Measurements from ENCODE around the gene NELFB. TPM values are rescaled to one million over a fixed set of nuclear protein-coding genes. Genes with fewer than 3 reads are reported as not detected.

NELFB gene
- 38.8 TPM for total RNA-seq

GRCh38 chr9:137254624-137255447, at the start of gene NELFB:
Gene NELFB, plus strand, starts transcription at chr9:137255327.

DNA sequence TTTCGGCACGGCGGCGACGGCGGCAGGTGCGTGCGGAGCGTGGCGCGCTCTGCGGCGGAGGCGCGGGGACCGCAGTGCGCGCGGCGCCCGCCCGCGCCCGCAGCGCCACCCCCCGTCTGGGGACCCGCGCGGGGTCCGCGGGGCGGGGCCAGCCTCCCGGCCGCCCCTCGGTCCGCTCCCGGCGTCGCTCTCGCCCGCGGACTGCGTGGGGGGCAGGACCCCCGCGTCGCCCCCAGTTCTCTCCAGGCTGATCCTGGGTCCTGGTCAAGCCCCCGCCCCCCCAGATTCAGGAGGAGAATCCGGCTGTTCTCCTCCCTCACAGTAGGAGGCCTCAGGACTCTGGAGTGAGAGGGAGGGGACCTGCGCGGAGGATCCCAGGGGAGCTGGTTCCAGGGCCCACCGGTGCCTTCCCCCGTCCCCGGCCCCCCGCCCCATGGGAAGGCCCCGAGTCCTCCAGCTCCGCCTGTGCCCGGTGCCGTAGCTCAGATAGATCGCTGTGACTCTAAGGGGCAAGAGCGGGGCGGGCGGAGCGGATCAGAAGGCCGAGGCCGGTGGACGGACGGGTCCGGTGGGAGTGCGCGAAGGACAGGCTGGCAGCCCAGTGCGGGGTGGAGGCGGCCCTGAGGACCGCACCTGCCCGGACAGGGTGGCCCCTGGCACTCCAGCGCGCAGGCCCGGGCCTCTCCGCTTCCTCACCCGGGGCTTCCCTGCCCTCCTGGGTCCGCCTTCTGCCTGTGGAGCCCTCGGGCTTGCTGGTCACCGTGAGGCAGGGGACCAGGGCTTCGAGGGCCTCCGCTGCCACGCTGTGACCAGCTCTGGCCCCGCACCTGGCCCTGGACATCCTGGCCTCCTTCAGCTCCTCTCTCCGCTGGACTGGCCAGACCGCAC, 32.7 kb upstream of the NELFB start, which contains the start of gene RNF208:
TSS of gene RNF208 (minus strand) at position 51 of the 888 bp plus-strand sequence. CDS start 1,028 bp downstream, outside the sequence.

GRCh38 chr9:137224830-137225694, 30.1 kb upstream of the NELFB start, which contains the start of gene CYSRT1:
Gene CYSRT1, plus strand, starts transcription at chr9:137225174. Its CDS starts 448 bp downstream, at chr9:137225622.

DNA sequence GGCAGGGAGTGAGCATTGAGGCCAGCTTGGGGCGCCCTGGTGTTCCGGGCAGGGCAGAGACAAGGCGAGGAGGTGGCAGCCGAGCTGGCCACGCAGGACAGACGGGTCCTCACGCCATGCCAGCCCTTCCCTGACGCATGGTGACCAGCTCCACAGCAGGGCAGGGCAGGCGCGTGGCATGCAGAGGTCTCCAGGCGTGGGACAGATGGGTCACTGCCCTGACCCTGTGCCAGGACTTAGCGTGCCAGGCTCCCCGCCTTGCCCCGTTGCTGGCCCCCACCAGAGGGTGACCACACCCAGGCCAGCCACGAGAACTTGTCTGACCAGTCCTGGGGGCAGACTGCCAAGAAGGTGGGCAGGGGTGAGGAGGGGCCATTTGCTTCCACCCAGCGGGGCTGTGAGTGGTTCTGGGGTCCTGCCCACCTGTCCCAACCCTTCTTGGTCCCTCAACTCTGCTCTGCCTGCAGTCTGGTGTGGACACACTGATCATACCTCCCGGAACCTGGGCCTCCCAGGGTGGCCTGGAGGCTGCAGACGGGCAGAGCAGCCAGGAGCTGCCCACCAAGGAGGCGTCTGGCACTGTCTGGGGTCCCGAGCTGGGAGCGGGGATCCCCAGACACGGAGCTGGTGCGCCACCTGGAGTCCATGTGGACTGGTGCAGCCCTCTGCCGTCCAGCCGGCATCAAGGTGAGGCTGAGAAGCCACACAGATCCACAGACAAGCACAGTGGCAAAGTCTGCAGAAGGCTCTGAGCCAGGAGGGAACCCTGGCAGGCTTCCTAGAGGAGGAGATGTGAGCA, 27.9 kb upstream of the NELFB start, which contains the start of gene RNF224:
TSS of gene RNF224 (plus strand) at position 449 of the 799 bp plus-strand sequence. CDS start 834 bp downstream, outside the sequence.

GRCh38 chr9:137230705-137231371, 24.3 kb upstream of the NELFB start, which contains the start of gene SLC34A3:
Gene SLC34A3, plus strand, starts transcription at chr9:137230901. Its CDS starts 802 bp downstream, at chr9:137231703.

GRCh38 chr9:137240841-137241489, 14.2 kb upstream of the NELFB start, which contains the start of gene TUBB4B:
Gene TUBB4B, plus strand, starts transcription at chr9:137241287. Its CDS starts 74 bp downstream, at chr9:137241361.

GRCh38 chr9:137251194-137251461, 4.0 kb upstream of the NELFB start, which contains the start of gene STPG3:
Gene STPG3, plus strand, starts transcription at chr9:137251286. Its CDS starts 1 bp downstream, at chr9:137251287.

DNA sequence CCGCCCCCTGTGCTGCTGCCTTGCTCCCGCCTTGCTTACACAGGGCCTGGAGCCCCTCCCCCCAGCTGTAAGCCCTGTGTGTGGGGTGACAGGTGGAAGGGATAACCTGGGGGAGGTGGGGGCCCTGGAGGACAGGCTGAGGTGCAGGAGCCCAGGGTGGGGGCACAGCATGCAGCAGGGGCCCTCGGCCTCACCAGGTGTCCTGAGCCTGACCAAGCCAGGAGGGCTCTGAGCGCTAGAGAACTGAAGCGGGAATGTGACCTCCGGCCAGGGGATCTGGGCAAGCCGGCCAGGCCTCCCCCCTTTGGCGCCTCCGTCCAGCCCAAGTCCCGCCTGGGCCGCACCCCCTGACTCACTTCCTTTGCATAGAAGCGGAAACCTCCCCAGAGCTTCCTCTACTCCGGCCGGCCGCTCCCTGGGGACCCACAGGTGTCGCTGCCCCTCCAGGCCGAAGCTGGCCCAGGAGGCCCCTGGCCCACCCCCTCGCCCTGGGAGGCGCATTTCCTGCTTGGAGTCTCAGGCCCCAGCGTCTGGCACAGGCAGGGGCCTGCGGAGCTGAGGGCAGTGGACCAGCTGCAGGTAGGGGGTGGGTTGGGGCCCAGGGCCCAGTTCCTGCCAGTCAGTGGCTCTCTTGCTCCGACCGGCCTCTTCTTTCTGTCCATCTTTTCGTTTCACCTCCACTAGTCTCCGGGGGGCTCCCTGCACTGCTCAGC, 22.4 kb downstream of the NELFB start, which contains the start of gene TOR4A:
TSS of gene TOR4A (plus strand) at position 398 of the 713 bp plus-strand sequence. CDS start 964 bp downstream, outside the sequence.

DNA sequence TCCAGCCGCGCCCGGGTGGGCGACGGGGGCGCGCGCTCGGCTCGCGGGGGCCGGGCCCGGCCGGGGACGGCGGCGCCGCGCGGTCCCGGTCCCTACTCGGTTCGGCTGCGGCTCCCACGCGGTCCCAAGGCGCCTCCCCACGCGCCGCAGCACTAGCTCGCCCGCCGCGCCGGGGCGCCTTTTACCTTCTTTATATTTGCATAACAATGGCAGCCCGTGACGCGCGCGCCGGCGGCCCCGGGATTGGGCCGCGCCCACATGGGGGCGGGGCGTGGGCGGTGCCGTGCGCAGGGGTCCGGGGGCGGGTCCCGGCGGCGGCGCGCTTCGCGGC, 47.0 kb downstream of the NELFB start, which contains the start of gene NRARP:
TSS of gene NRARP (minus strand) at position 154 of the 331 bp plus-strand sequence. CDS start 343 bp downstream, outside the sequence.

Other genes starting within 250 kb of the NELFB start
- gene ABCA2, start 227.1 kb upstream of the NELFB start, total RNA-seq, result 36.4 TPM
- not detected for gene FUT7, start 223.2 kb upstream of the NELFB start, total RNA-seq
- 23.1 TPM for gene NPDC1, start 209.2 kb upstream of the NELFB start, total RNA-seq
- gene ENTPD2, start 201.3 kb upstream of the NELFB start, total RNA-seq, result 3.2 TPM
- 4.2 TPM for gene SAPCD2, start 184.8 kb upstream of the NELFB start, total RNA-seq
- 0.69 TPM for gene UAP1L1, start 177.8 kb upstream of the NELFB start, total RNA-seq
- 44.8 TPM for gene MAN1B1, start 168.3 kb upstream of the NELFB start, total RNA-seq
- 38.8 TPM for gene DPP7, start 140.6 kb upstream of the NELFB start, total RNA-seq
- gene GRIN1, start 116.2 kb upstream of the NELFB start, total RNA-seq, result 69.0 TPM
- gene LRRC26, start 85.3 kb upstream of the NELFB start, total RNA-seq, result not detected
- not detected for gene TMEM210, start 83.3 kb upstream of the NELFB start, total RNA-seq
- 24.0 TPM for gene ANAPC2, start 66.8 kb upstream of the NELFB start, total RNA-seq
- 27.5 TPM for gene SSNA1, start 66.7 kb upstream of the NELFB start, total RNA-seq
- gene TPRN, start 54.6 kb upstream of the NELFB start, total RNA-seq, result 7.8 TPM
- 38.8 TPM for gene TMEM203, start 49.7 kb upstream of the NELFB start, total RNA-seq
- gene NDOR1, start 49.6 kb upstream of the NELFB start, total RNA-seq, result 3.9 TPM
- gene RNF208, start 33.1 kb upstream of the NELFB start, total RNA-seq, result 1.8 TPM
- 0.92 TPM for gene CYSRT1, start 30.2 kb upstream of the NELFB start, total RNA-seq
- gene RNF224, start 27.8 kb upstream of the NELFB start, total RNA-seq, result not detected
- not detected for gene SLC34A3, start 24.4 kb upstream of the NELFB start, total RNA-seq
- gene TUBB4B, start 14.0 kb upstream of the NELFB start, total RNA-seq, result 213 TPM
- not detected for gene STPG3, start 4.0 kb upstream of the NELFB start, total RNA-seq
- gene TOR4A, start 22.4 kb downstream of the NELFB start, total RNA-seq, result 0.92 TPM
- gene NRARP, start 46.9 kb downstream of the NELFB start, total RNA-seq, result 5.8 TPM
- 9.5 TPM for gene EXD3, start 167.8 kb downstream of the NELFB start, total RNA-seq
- 1.6 TPM for gene NOXA1, start 168.1 kb downstream of the NELFB start, total RNA-seq
- not detected for gene ENTPD8, start 186.0 kb downstream of the NELFB start, total RNA-seq
- gene NSMF, start 204.0 kb downstream of the NELFB start, total RNA-seq, result 54.2 TPM